K562 (cell line): ENCODE measurements around the gene CCDC136. TPM values are rescaled to one million over a fixed set of nuclear protein-coding genes. Genes with fewer than 3 reads are reported as not detected.

Experiments
- CBX1 ChIP-seq: sonication (generic); IDR thresholded peaks from 2 replicates; pipeline ENCODE4 v1.6.1; 2016; ENCODE audit warnings: antibody characterized with exemption, low read depth, mild to moderate bottlenecking
- CSDE1 ChIP-seq, 2 experiments: fragments of 450-650 bp; IDR thresholded peaks; 2 replicates each; pipeline ENCODE4 v1.6.1; 2016; ENCODE audit warnings: mild to moderate bottlenecking in 1 of 2
- DPF2 ChIP-seq: fragments of 450-650 bp; IDR thresholded peaks from 2 replicates; pipeline ENCODE4 v1.6.1; 2016
- ETV5 ChIP-seq: sonication (generic); formaldehyde crosslinking; IDR thresholded peaks from 2 replicates; pipeline ENCODE4 v1.4.0; 2020; ENCODE audit warnings: low read depth, mild to moderate bottlenecking, missing genetic modification reagents
- FOXJ2 ChIP-seq: fragments of 200-800 bp; sonication (Bioruptor generic); IDR thresholded peaks from 2 replicates; pipeline ENCODE4 v1.6.1; 2016; ENCODE audit warnings: missing genetic modification characterization, missing compliant biosample characterization
- FOXK2 ChIP-seq, 2 experiments: fragments of 450-650 bp; IDR thresholded peaks in 1 of 2; conservative IDR thresholded peaks in 1 of 2; 2 replicates each; pipeline ENCODE4 v1.6.1; 2016; ENCODE audit warnings: low read depth in 2 of 2, mild to moderate bottlenecking in 1 of 2
- GATAD2A ChIP-seq: fragments of 450-650 bp; IDR thresholded peaks from 2 replicates; pipeline ENCODE4 v1.6.1; 2017
- HLTF ChIP-seq: fragments of 450-650 bp; IDR thresholded peaks from 2 replicates; pipeline ENCODE4 v1.6.1; 2016
- JUN ChIP-seq, 2 experiments: sonication (generic) in 1 of 2; formaldehyde crosslinking in 1 of 2; IDR thresholded peaks; 2 replicates each; pipeline versions ENCODE4 v1.6.1 to v1.8.0; 2012 to 2022; ENCODE audit warnings: borderline replicate concordance in 2 of 2, mild to moderate bottlenecking in 2 of 2, improper control_type of control experiment in 1 of 2, low read depth in 1 of 2, low read length in 1 of 2, missing genetic modification reagents in 1 of 2
- JUNB ChIP-seq: fragments of 450-650 bp; formaldehyde crosslinking; conservative IDR thresholded peaks from 2 replicates; pipeline ENCODE4 v1.4.0; 2020; ENCODE audit warnings: mild to moderate bottlenecking
- MTA3 ChIP-seq: fragments of 450-650 bp; formaldehyde crosslinking; IDR thresholded peaks from 2 replicates; pipeline ENCODE4 v1.6.1; 2017; ENCODE audit warnings: mild to moderate bottlenecking, borderline replicate concordance
- MXI1 ChIP-seq: IDR thresholded peaks from 2 replicates; pipeline ENCODE4 v1.6.1; 2011; ENCODE audit warnings: low read depth, mild to moderate bottlenecking, improper control_type of control experiment, low read length
- NRF1 ChIP-seq, 2 experiments: fragments of 450-650 bp; IDR thresholded peaks in 1 of 2; conservative IDR thresholded peaks in 1 of 2; 2 replicates each; pipeline ENCODE4 v1.6.1; 2014; ENCODE audit warnings: mild to moderate bottlenecking in 2 of 2
- SMAD4 ChIP-seq: fragments of 250-450 bp; sonication (Bioruptor Pico); conservative IDR thresholded peaks from 2 replicates; pipeline ENCODE4 v1.8.0; 2021; ENCODE audit warnings: inconsistent platforms, mild to moderate bottlenecking, moderate library complexity
- SRF ChIP-seq, 2 experiments: fragments of 250-450, 450-650 bp in 1 of 2; sonication (Bioruptor Pico) in 1 of 2; sonication (generic) in 1 of 2; formaldehyde crosslinking; IDR thresholded peaks; 2 replicates each; pipeline versions ENCODE4 v1.5.0 to v1.5.1; 2020 to 2022; ENCODE audit warnings: mild to moderate bottlenecking in 1 of 2, missing genetic modification reagents in 1 of 2
- TARDBP ChIP-seq: fragments of 450-650 bp; IDR thresholded peaks from 2 replicates; pipeline ENCODE4 v1.6.1; 2016
- TBP ChIP-seq: optimal IDR thresholded peaks from 2 replicates; pipeline ENCODE3; 2011; ENCODE audit warnings: low read depth, low read length, improper control_type of control experiment
- TCF3 ChIP-seq: sonication (generic); formaldehyde crosslinking; IDR thresholded peaks from 2 replicates; pipeline ENCODE4 v1.4.0; 2020; ENCODE audit warnings: mild to moderate bottlenecking, missing genetic modification reagents
- ZHX1 ChIP-seq: fragments of 150-350 bp; conservative IDR thresholded peaks from 2 replicates; pipeline ENCODE4 v1.6.1; 2014; ENCODE audit warnings: low read length
- ZNF239 ChIP-seq: fragments of 250-450 bp; sonication (Bioruptor Pico); IDR thresholded peaks from 2 replicates; pipeline ENCODE4 v1.4.0; 2020; ENCODE audit warnings: mild to moderate bottlenecking
- ZNF699 ChIP-seq: fragments of 250-450 bp; sonication (Bioruptor Pico); IDR thresholded peaks from 2 replicates; pipeline ENCODE4 v1.8.0; 2021; ENCODE audit warnings: mild to moderate bottlenecking, moderate library complexity; ENCODE audit not compliant: insufficient replicate concordance
- polyA plus RNA-seq, 8 experiments: library from polyadenylated mRNA; depleted of rRNA in 4 of 8; stranded (reverse) in 5 of 8; unstranded in 3 of 8; fragments of >200 nt; fragmentation: Nextera tagmentation in 2 of 8; fragmentation: Illumina TruSeq in 1 of 8; extraction: Ambion mirVana in 2 of 8; extraction: Trizol in 1 of 8; gene quantifications; 2 replicates each; pipeline versions ENCODE4 v1.2.1 to v1.2.3, GENCODE V29; 2011 to 2014; ENCODE audit warnings: inconsistent platforms in 1 of 8, missing spikeins in 1 of 8
- total RNA-seq, 7 experiments: library from RNA; depleted of rRNA in 6 of 7; stranded (reverse); fragments of >200 nt in 6 of 7; fragmentation: Illumina TruSeq in 2 of 7; extraction: Trizol in 2 of 7; gene quantifications; 2 replicates each; pipeline versions ENCODE4 v1.2.1 to v1.2.3, GENCODE V29; 2011 to 2021; ENCODE audit warnings: low replicate concordance in 1 of 7
- TF ChIP-seq, protein P1 (sequence below): fragments of 200-800 bp; sonication (Bioruptor generic); IDR thresholded peaks from 2 replicates; pipeline ENCODE4 v1.6.1; 2017; ENCODE audit warnings: missing genetic modification characterization, missing compliant biosample characterization
- TF ChIP-seq, protein P2 (sequence below): fragments of 450-650 bp; formaldehyde crosslinking; IDR thresholded peaks from 2 replicates; pipeline ENCODE4 v1.4.0; 2020; ENCODE audit warnings: mild to moderate bottlenecking, moderate library complexity

Gene CCDC136
- total and polyA plus RNA-seq, 9 of the 15 experiments (the other 6 are each of a cell fraction or from before 2014, with no cell fraction given), result 2.4 to 40.8 (median 26.5) TPM

- TF ChIP-seq JUN (IDR thresholded peaks at IDR 0.05; ENCODE audit: borderline replicate concordance, low read depth, low read length), result peak; percentile 95
- TF ChIP-seq JUN (CRISPR knock-in tag; IDR thresholded peaks at IDR 0.05; ENCODE audit: borderline replicate concordance), result peak; percentile 97
- TF ChIP-seq SRF (CRISPR knock-in tag; IDR thresholded peaks at IDR 0.05), result peak in 1 of 2 experiments; percentile 72; a peak in 2 of 4 replicates
- TF ChIP-seq, protein P1, sequence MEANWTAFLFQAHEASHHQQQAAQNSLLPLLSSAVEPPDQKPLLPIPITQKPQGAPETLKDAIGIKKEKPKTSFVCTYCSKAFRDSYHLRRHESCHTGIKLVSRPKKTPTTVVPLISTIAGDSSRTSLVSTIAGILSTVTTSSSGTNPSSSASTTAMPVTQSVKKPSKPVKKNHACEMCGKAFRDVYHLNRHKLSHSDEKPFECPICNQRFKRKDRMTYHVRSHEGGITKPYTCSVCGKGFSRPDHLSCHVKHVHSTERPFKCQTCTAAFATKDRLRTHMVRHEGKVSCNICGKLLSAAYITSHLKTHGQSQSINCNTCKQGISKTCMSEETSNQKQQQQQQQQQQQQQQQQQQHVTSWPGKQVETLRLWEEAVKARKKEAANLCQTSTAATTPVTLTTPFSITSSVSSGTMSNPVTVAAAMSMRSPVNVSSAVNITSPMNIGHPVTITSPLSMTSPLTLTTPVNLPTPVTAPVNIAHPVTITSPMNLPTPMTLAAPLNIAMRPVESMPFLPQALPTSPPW (CRISPR knock-in tag), result peak; percentile 49
- no peak for TF ChIP-seq CSDE1 (IDR thresholded peaks at IDR 0.05)
- TF ChIP-seq JUNB (CRISPR knock-in tag), result 0 out of 2 replicates have a peak, but pooled peaks have one; percentile 11
- no peak for TF ChIP-seq MXI1
- no peak for TF ChIP-seq CBX1
- TF ChIP-seq NRF1 (conservative IDR thresholded peaks at IDR 0.05 in 1 of 2, IDR thresholded peaks at IDR 0.05 in 1 of 2), result peak; percentile 66 to 74
- no peak for TF ChIP-seq HLTF
- peak; percentile 53 for TF ChIP-seq TBP
- peak; percentile 58 for TF ChIP-seq ETV5 (CRISPR knock-in tag)
- no peak for TF ChIP-seq ZNF239 (CRISPR knock-in tag)
- TF ChIP-seq, protein P2, sequence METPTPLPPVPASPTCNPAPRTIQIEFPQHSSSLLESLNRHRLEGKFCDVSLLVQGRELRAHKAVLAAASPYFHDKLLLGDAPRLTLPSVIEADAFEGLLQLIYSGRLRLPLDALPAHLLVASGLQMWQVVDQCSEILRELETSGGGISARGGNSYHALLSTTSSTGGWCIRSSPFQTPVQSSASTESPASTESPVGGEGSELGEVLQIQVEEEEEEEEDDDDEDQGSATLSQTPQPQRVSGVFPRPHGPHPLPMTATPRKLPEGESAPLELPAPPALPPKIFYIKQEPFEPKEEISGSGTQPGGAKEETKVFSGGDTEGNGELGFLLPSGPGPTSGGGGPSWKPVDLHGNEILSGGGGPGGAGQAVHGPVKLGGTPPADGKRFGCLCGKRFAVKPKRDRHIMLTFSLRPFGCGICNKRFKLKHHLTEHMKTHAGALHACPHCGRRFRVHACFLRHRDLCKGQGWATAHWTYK (CRISPR knock-in tag), result peak; percentile 53; the same call in 1 of the 2 replicates
- TF ChIP-seq ZHX1, result no peak
- peak; percentile 92 for TF ChIP-seq SMAD4 (CRISPR knock-in tag)
- TF ChIP-seq GATAD2A, result peak; percentile 57; the same call in 1 of the 2 replicates
- TF ChIP-seq DPF2, result peak; percentile 84
- 0 out of 4 replicates have a peak, but pooled peaks have one; percentile 18 to 20 for TF ChIP-seq FOXK2 (conservative IDR thresholded peaks at IDR 0.05 in 1 of 2, IDR thresholded peaks at IDR 0.05 in 1 of 2; ENCODE audit: low read depth in 2 of 2)
- no peak for TF ChIP-seq FOXJ2 (tag)
- TF ChIP-seq ZNF699 (CRISPR knock-in tag), result no peak
- TF ChIP-seq TARDBP, result peak; percentile 96
- TF ChIP-seq MTA3, result 0 out of 2 replicates have a peak, but pooled peaks have one; percentile 89
- TF ChIP-seq TCF3, result peak; percentile 95
Observed at GRCh38 chr7:128827248-128827958, 35.6 kb downstream of the CCDC136 start (continued).
